Kidney (tissue), 14 donors: ENCODE measurements around the gene ST6GALNAC6. TPM values are rescaled to one million over a fixed set of nuclear protein-coding genes. Genes with fewer than 3 reads are reported as not detected.

Experiments used
- DNase-seq, 5 donors: peaks; one replicate each; pipeline ENCODE4 v3.0.0-alpha.2; 2013 to 2020
- FAIRE-seq: peaks from 2 replicates; lab custom pipeline; 2012; peaks lifted over from hg19 to GRCh38; lab: Jason Lieb, UNC
- H3K27ac ChIP-seq, 2 donors: one replicate each; pipeline ENCODE4 v1.7.0; 2013; ENCODE audit warnings: low read depth in 2 of 2, low read length in 2 of 2, inconsistent platforms in 1 of 2
- H3K27me3 ChIP-seq: one replicate; pipeline ENCODE4 v1.7.1; 2013; ENCODE audit warnings: low read length, inconsistent platforms; ENCODE audit not compliant: control insufficient read depth, insufficient read depth
- H3K36me3 ChIP-seq, 3 donors: one replicate each; pipeline versions ENCODE4 v1.7.0 to v1.7.1; 2013; ENCODE audit warnings: low read length in 3 of 3, control low read depth in 1 of 3, inconsistent platforms in 1 of 3; ENCODE audit not compliant: insufficient read depth in 3 of 3, control insufficient read depth in 2 of 3
- H3K4me1 ChIP-seq, 3 donors: one replicate each; pipeline versions ENCODE4 v1.7.0 to v1.7.1; 2013; ENCODE audit warnings: low read length in 3 of 3, inconsistent platforms in 1 of 3, low read depth in 1 of 3; ENCODE audit not compliant: control insufficient read depth in 2 of 3, insufficient read depth in 2 of 3
- H3K4me3 ChIP-seq, 3 donors: one replicate each; pipeline versions ENCODE4 v1.7.0 to v1.8.1; 2013; ENCODE audit warnings: low read length in 3 of 3, control low read depth in 1 of 3, inconsistent platforms in 1 of 3
- H3K9ac ChIP-seq, 3 donors: one replicate each; pipeline versions ENCODE4 v1.7.0 to v1.7.1; 2013; ENCODE audit warnings: low read length in 3 of 3, control low read depth in 1 of 3, inconsistent platforms in 1 of 3
- H3K9me3 ChIP-seq, 3 donors: one replicate each; pipeline versions ENCODE4 v1.7.0 to v1.7.1; 2013; ENCODE audit warnings: low read length in 3 of 3, control low read depth in 1 of 3, inconsistent platforms in 1 of 3; ENCODE audit not compliant: control insufficient read depth in 2 of 3, insufficient read depth in 1 of 3
- CTCF ChIP-seq: IDR thresholded peaks from 3 replicates; pipeline ENCODE4 v1.5.1; 2012; ENCODE audit warnings: mild to moderate bottlenecking, moderate library complexity, borderline replicate concordance; ENCODE audit not compliant: insufficient read depth; ENCODE audit errors: extremely low read depth
- intact Hi-C: fragments of 100-400 bp; cut with DNase I; formaldehyde crosslinking; loops from one replicate; pipeline ENCODE4 v1.11.1; 2022
- polyA plus RNA-seq: library from polyadenylated mRNA; stranded (reverse); fragments of 350-450 nt; fragmentation: Illumina TruSeq; extraction: RNeasy Lipid Tissue Mini Kit (QIAGEN cat#74804); gene quantifications from one replicate; pipeline ENCODE4 v1.2.3, GENCODE V29; 2014; ENCODE audit warnings: low read depth, low replicate concordance; ENCODE audit not compliant: insufficient read depth
- total RNA-seq: library from RNA; stranded (reverse); fragmentation: NEBNext Ultra II Directional; extraction: Animal tissue kit (Norgen Biotek cat#: 25700); gene quantifications from one replicate; pipeline ENCODE4 v1.2.1, GENCODE V29; 2021
- donor health status: control.
- donor health status: control.
- donor health status: control.
- donor health status: control.
- donor health status: control.
- donor health status: DM: yes; HTN: yes; CAD: no.
- donor health status: Normal renal cell carcinoma (clear cell type).

ST6GALNAC6 gene
- total and polyA plus RNA-seq, 2 donors from 2014 or later, result 74.6 to 75.0 TPM

DNA sequence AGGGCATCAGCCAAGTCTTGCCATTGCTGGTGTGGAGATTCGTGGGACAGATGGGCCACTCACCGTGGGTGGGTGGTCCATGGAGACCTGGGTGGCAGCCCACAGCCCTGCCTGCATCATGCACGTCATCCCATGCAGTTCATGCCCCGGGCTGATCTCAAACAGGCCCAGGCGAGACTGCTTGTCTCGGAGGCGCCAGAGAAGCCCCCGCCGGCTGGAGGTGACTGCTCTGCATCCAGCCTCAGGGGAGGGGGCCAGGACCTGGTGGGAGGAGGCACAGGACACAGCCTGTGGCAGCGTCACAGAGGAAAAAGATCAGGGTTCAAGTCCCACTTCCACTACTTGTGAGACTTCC is 30.2 kb upstream of the ST6GALNAC6 start:
- no peak for FAIRE-seq
- no peak overlapping the region for H3K4me3 ChIP-seq
- H3K36me3 ChIP-seq, result no peaks in the 10 kb centered on the region
- peaks cover 0 to 24% (median 0%) of the 10 kb centered on the region in 3 donors for H3K4me1 ChIP-seq
- H3K9ac ChIP-seq, result no peak overlapping the region
- no peaks in the 10 kb centered on the region for H3K9me3 ChIP-seq
- peaks cover 4% of the 10 kb centered on the region for H3K27me3 ChIP-seq
- no peak overlapping the region for H3K27ac ChIP-seq
- intact Hi-C loops, result no loop called here
- DNase-seq, result peak in 1 of 5 donors; percentile 74
- TF ChIP-seq CTCF, result no peak

- peaks cover 0 to 24% (median 0%) of the 10 kb centered on the region in 3 donors for H3K4me1 ChIP-seq
- FAIRE-seq (no peak), DNase-seq (peak in 1 of 5 donors; percentile 32)
- peaks cover 4% of the 10 kb centered on the region for H3K27me3 ChIP-seq
- intact Hi-C loops, result no loop called here
- no peak overlapping the region for H3K4me3 ChIP-seq
- H3K9me3 ChIP-seq, result no peaks in the 10 kb centered on the region
- no peak overlapping the region for H3K9ac ChIP-seq
- no peak for TF ChIP-seq CTCF
- no peak overlapping the region for H3K27ac ChIP-seq
- H3K36me3 ChIP-seq, result no peaks in the 10 kb centered on the region
Observed at GRCh38 chr9:127928676-127929624, 29.5 kb upstream of the ST6GALNAC6 start.

- no peak overlapping the region for H3K9ac ChIP-seq
- H3K9me3 ChIP-seq, result no peaks in the 10 kb centered on the region
- TF ChIP-seq CTCF, result no peak
- intact Hi-C loops, result no loop called here
- peaks cover 0 to 24% (median 0%) of the 10 kb centered on the region in 3 donors for H3K4me1 ChIP-seq
- no peak overlapping the region for H3K27ac ChIP-seq
- H3K27me3 ChIP-seq, result peaks cover 4% of the 10 kb centered on the region
- DNase-seq (peak in 2 of 5 donors; percentile 34 to 74), FAIRE-seq (no peak)
- no peaks in the 10 kb centered on the region for H3K36me3 ChIP-seq
- no peak overlapping the region for H3K4me3 ChIP-seq
Observed at GRCh38 chr9:127927988-127928675, 28.7 kb upstream of the ST6GALNAC6 start.
